HepG2 (cell line): ENCODE data around the gene KIAA0408. TPM values are rescaled to one million over a fixed set of nuclear protein-coding genes. Genes with fewer than 3 reads are reported as not detected.

Experiments used
- CBX1 ChIP-seq: IDR thresholded peaks from one replicate; pipeline ENCODE4 v1.6.1; 2016; ENCODE audit warnings: antibody characterized with exemption, low read depth
- DR1 ChIP-seq: sonication (generic); formaldehyde crosslinking; IDR thresholded peaks from 2 replicates; pipeline ENCODE4 v1.8.0; 2021; ENCODE audit warnings: mild to moderate bottlenecking, missing genetic modification reagents, inconsistent platforms
- FOXC1 ChIP-seq: sonication (generic); formaldehyde crosslinking; IDR thresholded peaks from 2 replicates; pipeline ENCODE4 v1.8.0; 2022; ENCODE audit warnings: mild to moderate bottlenecking, missing genetic modification reagents, borderline replicate concordance
- IKZF5 ChIP-seq: IDR thresholded peaks from 2 replicates; pipeline ENCODE4 v1.6.1; 2018; ENCODE audit warnings: missing genetic modification reagents, mild to moderate bottlenecking, missing compliant biosample characterization
- ISX ChIP-seq: sonication (generic); formaldehyde crosslinking; conservative IDR thresholded peaks from 2 replicates; pipeline ENCODE4 v1.5.0; 2020; ENCODE audit warnings: missing genetic modification reagents
- KDM1A ChIP-seq: IDR thresholded peaks from 2 replicates; pipeline ENCODE4 v1.6.1; 2016; ENCODE audit warnings: missing compliant biosample characterization
- LRRFIP1 ChIP-seq: sonication (generic); formaldehyde crosslinking; conservative IDR thresholded peaks from 2 replicates; pipeline ENCODE4 v1.4.0; 2020; ENCODE audit warnings: missing genetic modification reagents
- MAFK ChIP-seq, 2 experiments: IDR thresholded peaks in 1 of 2; conservative IDR thresholded peaks in 1 of 2; 2 replicates each; pipeline ENCODE4 v1.6.1; 2011; ENCODE audit warnings: improper control_type of control experiment in 2 of 2, low read length in 2 of 2
- MXD3 ChIP-seq: IDR thresholded peaks from 2 replicates; pipeline ENCODE4 v1.6.1; 2016; ENCODE audit warnings: mild to moderate bottlenecking, missing biosample characterization, missing genetic modification reagents
- NAIF1 ChIP-seq: sonication (generic); formaldehyde crosslinking; IDR thresholded peaks from 2 replicates; pipeline ENCODE4 v1.5.0; 2020; ENCODE audit warnings: mild to moderate bottlenecking, missing genetic modification reagents, borderline replicate concordance
- NFE2 ChIP-seq: sonication (generic); formaldehyde crosslinking; IDR thresholded peaks from 2 replicates; pipeline ENCODE4 v1.4.0; 2020; ENCODE audit warnings: missing genetic modification reagents
- SMAD9 ChIP-seq: sonication (generic); formaldehyde crosslinking; IDR thresholded peaks from 2 replicates; pipeline ENCODE4 v1.5.1; 2020; ENCODE audit warnings: mild to moderate bottlenecking, missing genetic modification reagents
- SSRP1 ChIP-seq: IDR thresholded peaks from 2 replicates; pipeline ENCODE4 v1.6.1; 2016; ENCODE audit warnings: control low read depth
- ZC3H13 ChIP-seq: sonication (generic); formaldehyde crosslinking; IDR thresholded peaks from 2 replicates; pipeline ENCODE4 v1.8.1; 2023; ENCODE audit warnings: mild to moderate bottlenecking, missing genetic modification reagents, moderate library complexity
- ZEB1 ChIP-seq: IDR thresholded peaks from 2 replicates; pipeline ENCODE4 v1.6.1; 2012; ENCODE audit warnings: mild to moderate bottlenecking, low read depth, inconsistent platforms; ENCODE audit not compliant: insufficient replicate concordance
- ZFP36L2 ChIP-seq: sonication (generic); formaldehyde crosslinking; IDR thresholded peaks from 2 replicates; pipeline ENCODE4 v1.4.0; 2020; ENCODE audit warnings: missing genetic modification reagents
- ZNF180 ChIP-seq: sonication (generic); formaldehyde crosslinking; IDR thresholded peaks from 2 replicates; pipeline ENCODE4 v1.4.0; 2020; ENCODE audit warnings: low read depth, missing genetic modification reagents, borderline replicate concordance
- ZNF703 ChIP-seq: sonication (generic); formaldehyde crosslinking; IDR thresholded peaks from 2 replicates; pipeline ENCODE4 v1.5.1; 2020; ENCODE audit warnings: missing genetic modification reagents, mild to moderate bottlenecking, moderate library complexity, borderline replicate concordance
- ZSCAN25 ChIP-seq: sonication (generic); formaldehyde crosslinking; IDR thresholded peaks from 2 replicates; pipeline ENCODE4 v1.8.0; 2022; ENCODE audit warnings: mild to moderate bottlenecking, missing genetic modification reagents
- polyA plus RNA-seq, 8 experiments: library from polyadenylated mRNA; depleted of rRNA in 3 of 8; stranded (reverse) in 7 of 8; unstranded in 1 of 8; fragments of >200 nt; fragmentation: Illumina TruSeq in 4 of 8; extraction: Trizol in 4 of 8; gene quantifications; 2 replicates each; pipeline versions ENCODE4 v1.2.1 to v1.2.3, GENCODE V29; 2011 to 2016; ENCODE audit warnings: low read depth in 4 of 8, missing spikeins in 1 of 8, mixed read lengths in 1 of 8; ENCODE audit not compliant: insufficient read depth in 1 of 8
- total RNA-seq, 5 experiments: library from RNA; depleted of rRNA; stranded (reverse); fragments of >200 nt; fragmentation: Illumina TruSeq; extraction: Trizol; gene quantifications; 2 replicates each; pipeline ENCODE4 v1.2.3, GENCODE V29; 2016; ENCODE audit warnings: low read depth in 1 of 5
- TF ChIP-seq, protein P1 (sequence below): sonication (generic); formaldehyde crosslinking; IDR thresholded peaks from 2 replicates; pipeline ENCODE4 v1.5.0; 2020; ENCODE audit warnings: missing genetic modification reagents
- TF ChIP-seq, protein P2 (sequence below): IDR thresholded peaks from 2 replicates; pipeline ENCODE4 v1.6.1; 2012; ENCODE audit warnings: low read depth, low read length, improper control_type of control experiment
- TF ChIP-seq, protein P3 (sequence below): sonication (generic); formaldehyde crosslinking; IDR thresholded peaks from 2 replicates; pipeline ENCODE4 v1.8.1; 2023; ENCODE audit warnings: missing genetic modification reagents, mild to moderate bottlenecking, borderline replicate concordance

Gene KIAA0408
- total and polyA plus RNA-seq, 2 of the 13 experiments (the other 11 are each of a cell fraction or from before 2014, with no cell fraction given) = not detected

DNA sequence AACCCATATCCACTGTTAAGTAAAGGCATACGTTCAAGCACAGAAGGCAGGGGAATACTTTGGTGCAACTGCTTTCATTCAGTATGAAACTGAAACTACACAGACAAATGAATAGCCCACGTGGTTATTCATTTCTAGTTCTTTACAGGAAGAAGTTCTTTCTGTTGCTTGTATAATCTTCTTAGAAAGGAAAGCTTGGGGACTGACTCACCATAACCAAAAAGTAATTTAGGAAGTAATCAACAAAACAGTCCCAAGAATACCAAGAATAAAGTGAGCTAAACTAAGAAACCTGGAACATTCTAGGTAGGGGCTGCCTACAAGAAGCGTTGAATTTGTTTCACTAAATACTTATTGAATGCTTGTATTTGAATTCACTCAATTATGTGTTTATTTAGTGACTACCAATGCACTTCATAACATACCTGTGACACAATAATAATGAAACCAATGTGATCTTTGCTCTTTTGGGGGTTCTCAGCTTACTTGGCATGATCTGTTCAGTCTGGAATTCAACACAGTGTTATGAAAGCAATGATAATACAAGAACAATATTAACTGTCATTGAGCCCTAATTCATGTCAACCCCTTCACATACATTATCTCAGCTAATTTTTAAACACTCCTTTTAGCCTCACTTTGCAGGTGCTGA lies 25.1 kb upstream of the KIAA0408 start (continued):
- TF ChIP-seq KDM1A (no peak), ZNF180 (CRISPR knock-in tag) (no peak), LRRFIP1 (no peak), IKZF5 (no peak), ZFP36L2 (CRISPR knock-in tag) (no peak), MAFK (conservative IDR thresholded peaks at IDR 0.05 in 1 of 2, IDR thresholded peaks at IDR 0.05 in 1 of 2; ENCODE audit: low read length in 2 of 2) (no peak), NAIF1 (CRISPR knock-in tag) (no peak), ISX (no peak), FOXC1 (no peak), SMAD9 (CRISPR knock-in tag) (no peak), CBX1 (no peak), ZC3H13 (CRISPR knock-in tag) (no peak), ZSCAN25 (CRISPR knock-in tag) (no peak), NFE2 (CRISPR knock-in tag) (no peak), MXD3 (CRISPR knock-in tag) (no peak), DR1 (CRISPR knock-in tag) (no peak), ZNF703 (CRISPR knock-in tag) (no peak), SSRP1 (CRISPR knock-in tag) (no peak), ZEB1 (no peak)
- TF ChIP-seq, protein P1, sequence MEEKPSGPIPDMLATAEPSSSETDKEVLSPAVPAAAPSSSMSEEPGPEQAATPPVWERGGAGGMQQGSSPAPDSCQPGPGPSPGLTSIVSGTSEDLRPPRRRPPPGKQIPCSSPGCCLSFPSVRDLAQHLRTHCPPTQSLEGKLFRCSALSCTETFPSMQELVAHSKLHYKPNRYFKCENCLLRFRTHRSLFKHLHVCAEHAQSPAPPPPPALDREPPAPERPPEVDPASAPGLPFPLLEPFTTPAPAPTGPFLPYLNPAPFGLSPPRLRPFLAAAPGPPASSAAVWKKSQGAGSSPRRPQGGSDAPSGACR (CRISPR knock-in tag) = no peak
- TF ChIP-seq, protein P2, sequence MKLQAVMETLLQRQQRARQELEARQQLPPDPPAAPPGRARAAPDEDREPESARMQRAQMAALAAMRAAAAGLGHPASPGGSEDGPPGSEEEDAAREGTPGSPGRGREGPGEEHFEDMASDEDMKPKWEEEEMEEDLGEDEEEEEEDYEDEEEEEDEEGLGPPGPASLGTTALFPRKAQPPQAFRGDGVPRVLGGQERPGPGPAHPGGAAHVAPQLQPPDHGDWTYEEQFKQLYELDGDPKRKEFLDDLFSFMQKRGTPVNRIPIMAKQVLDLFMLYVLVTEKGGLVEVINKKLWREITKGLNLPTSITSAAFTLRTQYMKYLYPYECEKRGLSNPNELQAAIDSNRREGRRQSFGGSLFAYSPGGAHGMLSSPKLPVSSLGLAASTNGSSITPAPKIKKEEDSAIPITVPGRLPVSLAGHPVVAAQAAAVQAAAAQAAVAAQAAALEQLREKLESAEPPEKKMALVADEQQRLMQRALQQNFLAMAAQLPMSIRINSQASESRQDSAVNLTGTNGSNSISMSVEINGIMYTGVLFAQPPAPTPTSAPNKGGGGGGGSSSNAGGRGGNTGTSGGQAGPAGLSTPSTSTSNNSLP = peak; percentile 85
- TF ChIP-seq, protein P3, sequence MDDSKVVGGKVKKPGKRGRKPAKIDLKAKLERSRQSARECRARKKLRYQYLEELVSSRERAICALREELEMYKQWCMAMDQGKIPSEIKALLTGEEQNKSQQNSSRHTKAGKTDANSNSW (CRISPR knock-in tag) = no peak
